HG02642 (cell line): ENCODE measurements around the gene HBQ1.
"Not testable (repeated sequence)": the region's sequence is repeated elsewhere in the genome, so short reads cannot be mapped to it uniquely, and the experiment has no call there.

Experiments
- ATAC-seq: cut with Tn5 transposase; IDR thresholded peaks from one replicate; pipeline ENCODE4 v1.9.1; 2021; ENCODE audit warnings: mild to moderate bottlenecking; ENCODE audit not compliant: unreplicated experiment, poor library complexity

The HBQ1 gene

DNA sequence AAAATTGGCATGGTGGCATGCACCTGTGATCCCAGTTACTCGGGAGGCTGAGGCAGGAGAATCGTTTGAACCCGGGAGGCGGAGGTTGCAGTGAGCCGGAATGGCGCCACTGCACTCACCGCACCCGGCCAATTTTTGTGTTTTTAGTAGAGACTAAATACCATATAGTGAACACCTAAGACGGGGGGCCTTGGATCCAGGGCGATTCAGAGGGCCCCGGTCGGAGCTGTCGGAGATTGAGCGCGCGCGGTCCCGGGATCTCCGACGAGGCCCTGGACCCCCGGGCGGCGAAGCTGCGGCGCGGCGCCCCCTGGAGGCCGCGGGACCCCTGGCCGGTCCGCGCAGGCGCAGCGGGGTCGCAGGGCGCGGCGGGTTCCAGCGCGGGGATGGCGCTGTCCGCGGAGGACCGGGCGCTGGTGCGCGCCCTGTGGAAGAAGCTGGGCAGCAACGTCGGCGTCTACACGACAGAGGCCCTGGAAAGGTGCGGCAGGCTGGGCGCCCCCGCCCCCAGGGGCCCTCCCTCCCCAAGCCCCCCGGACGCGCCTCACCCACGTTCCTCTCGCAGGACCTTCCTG lies at the start of gene HBQ1:
TSS of gene HBQ1 (plus strand) at position 359 of the 575 bp plus-strand sequence. CDS start at position 387, 28 bp downstream.
- no peak for ATAC-seq

- no peak for ATAC-seq
Measured at GRCh38 chr16:130533-131173, 49.6 kb upstream of the HBQ1 start.

DNA sequence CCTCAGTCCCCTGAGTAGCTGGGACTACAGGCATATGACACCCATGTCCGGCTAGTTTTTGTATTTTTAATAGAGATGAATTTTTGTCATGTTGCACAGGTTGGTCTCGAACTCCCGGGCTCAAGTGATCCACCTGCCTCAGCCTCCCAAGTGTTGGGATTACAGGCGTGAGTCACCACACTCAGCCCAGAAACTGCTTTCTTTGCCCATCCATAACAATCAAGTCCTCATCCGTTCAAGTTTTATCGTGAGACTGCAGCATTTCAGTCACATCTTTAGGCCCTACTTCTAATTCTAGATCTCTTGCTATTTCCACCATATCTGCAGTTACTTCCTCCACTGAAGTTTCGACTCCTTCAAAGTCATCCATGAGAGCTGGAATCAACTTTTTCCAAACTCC lies 48.1 kb upstream of the HBQ1 start:
- ATAC-seq = no peak

GRCh38 chr16:133716-134115 lies 46.5 kb upstream of the HBQ1 start:
- ATAC-seq = no peak

DNA sequence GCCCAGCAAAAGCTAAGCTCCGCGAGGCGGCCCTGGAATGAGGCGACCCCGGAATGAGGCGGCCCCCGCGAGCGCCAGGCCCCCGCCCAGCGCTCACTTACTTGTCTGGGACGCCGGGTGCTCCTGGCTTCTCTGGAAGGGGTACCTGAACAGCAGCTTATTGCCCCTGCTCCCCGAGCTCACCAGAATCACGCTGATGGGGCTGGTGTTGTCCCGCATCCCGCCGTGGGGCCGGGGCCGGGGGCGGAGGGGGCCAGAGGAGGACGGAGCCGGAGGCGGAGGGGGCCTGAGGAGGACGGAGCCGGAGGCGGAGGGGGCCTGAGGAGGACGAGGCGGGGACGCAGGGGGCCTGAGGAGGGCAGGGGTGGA lies 42.2 kb upstream of the HBQ1 start:
- ATAC-seq = no peak

DNA sequence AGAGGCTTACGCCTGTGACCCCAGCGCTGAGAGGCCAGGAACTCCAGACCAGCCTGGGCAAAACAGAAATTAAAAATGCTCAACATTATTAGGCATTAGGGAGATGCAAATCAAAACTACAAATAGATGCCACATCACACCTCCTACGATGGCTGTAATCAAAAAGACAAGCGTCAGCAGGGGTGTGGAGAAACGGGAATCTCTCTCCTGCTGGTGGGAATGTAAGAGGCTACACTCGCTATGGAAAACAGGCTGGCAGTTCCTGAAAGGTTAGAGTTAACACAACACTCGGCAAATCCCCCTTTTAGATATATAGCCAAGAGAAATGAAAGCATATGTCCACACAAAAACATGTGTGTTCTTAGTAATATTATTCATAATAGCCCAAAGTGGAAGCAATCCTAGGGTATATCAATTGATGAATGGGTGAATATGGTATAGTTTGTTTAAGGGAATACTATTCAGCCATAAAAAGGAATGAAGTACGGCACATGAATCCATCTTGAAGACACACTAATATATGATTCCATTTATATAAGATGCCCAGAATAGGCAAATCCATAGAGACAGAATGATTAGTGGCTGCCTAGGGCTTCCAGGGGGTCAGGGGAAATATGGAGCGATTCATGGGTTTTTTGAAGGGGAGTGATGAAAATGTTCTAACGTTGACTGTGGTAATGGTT lies 39.9 kb upstream of the HBQ1 start:
- ATAC-seq = no peak

DNA sequence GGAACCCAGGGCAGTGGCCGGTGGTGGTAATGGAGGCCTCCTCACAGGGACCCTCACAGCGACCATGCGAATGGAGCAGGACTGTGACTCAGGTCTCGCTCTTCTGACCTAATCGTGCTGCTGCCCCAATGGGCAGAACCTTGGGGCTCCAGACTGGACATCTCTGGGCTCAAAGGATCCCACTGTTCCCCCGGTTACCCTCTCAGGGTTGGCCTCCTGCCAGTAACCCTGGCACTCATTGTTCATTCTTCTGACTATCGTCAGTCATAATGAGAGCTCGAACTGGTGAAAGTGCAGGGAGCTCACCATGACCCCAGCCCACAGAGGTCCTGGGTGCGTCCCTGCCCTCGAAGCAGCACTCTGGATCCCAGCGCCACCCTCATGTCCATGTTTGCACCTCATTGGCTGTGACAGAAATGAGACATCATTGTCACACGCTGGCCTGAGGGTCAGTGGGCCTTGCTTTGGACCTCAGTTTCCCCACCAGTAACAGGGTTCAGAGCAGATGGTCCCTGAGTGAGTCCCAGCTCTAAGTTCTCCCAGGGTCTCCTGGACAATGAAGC lies 37.8 kb upstream of the HBQ1 start:
- no peak for ATAC-seq

- no peak for ATAC-seq
Measured at GRCh38 chr16:143047-143446, 37.2 kb upstream of the HBQ1 start.

- ATAC-seq = no peak
Measured at GRCh38 chr16:143456-143855, 36.8 kb upstream of the HBQ1 start.

GRCh38 chr16:144797-145252 lies 35.4 kb upstream of the HBQ1 start:
- no peak for ATAC-seq

GRCh38 chr16:146646-147045 lies 33.6 kb upstream of the HBQ1 start:
- no peak for ATAC-seq

DNA sequence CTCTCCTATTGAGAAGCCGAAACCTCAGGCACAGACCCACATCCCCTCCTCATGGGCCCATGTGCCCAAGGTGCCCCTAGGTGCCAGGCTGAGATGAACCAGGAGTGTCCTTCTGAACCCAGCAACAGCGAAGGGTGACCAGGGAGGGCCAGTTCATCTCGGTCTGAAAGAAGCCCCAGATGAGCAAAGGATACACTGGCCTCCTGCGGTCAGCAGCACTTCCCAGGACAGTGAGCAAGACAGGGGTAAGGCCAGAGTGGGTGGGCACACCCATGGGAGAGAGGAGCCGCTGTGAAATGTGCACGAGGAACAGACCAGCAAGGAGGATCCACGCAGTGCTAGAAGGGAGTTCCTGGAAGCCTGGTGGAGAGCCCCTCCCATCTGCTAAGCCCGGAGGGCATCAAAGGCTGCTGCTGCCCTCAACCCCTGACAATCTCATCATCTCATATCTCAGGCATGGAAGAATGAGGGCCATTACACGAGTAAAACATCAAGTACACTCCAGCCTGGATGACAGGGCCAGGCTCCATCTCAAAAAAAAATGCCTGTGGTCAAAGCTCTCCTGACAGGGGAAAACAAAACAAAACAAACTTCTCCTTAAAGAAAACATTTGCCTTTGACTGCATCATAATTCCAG lies 31.1 kb upstream of the HBQ1 start:
- no peak for ATAC-seq

- no peak for ATAC-seq
Measured at GRCh38 chr16:152141-153128, 27.8 kb upstream of the HBQ1 start, which contains the start of gene HBZ. Gene HBZ (plus strand): TSS chr16:152644. CDS start chr16:152910, 266 bp downstream.

DNA sequence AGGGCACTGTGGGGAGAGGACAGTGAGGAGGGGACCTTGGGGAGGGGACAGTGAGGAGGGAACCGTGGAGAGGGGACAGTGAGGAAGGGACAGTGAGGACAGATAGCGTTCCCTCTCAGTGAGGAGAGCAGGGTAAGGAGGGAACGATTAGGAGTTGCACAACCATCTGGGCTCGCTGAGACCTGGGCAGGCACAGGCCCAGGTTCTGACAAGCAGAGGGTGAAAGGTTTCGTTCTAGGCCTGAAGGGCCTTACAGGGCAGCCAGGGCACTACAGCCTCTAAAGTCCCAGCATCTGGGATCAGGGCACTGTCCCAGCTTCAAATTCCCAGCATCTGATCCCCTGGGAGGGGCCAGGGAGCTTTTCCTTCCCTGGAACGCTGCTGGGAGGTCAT lies 27.1 kb upstream of the HBQ1 start:
- ATAC-seq = not testable (repeated sequence)

- not testable (repeated sequence) for ATAC-seq
Measured at GRCh38 chr16:153550-154216, 26.6 kb upstream of the HBQ1 start.

DNA sequence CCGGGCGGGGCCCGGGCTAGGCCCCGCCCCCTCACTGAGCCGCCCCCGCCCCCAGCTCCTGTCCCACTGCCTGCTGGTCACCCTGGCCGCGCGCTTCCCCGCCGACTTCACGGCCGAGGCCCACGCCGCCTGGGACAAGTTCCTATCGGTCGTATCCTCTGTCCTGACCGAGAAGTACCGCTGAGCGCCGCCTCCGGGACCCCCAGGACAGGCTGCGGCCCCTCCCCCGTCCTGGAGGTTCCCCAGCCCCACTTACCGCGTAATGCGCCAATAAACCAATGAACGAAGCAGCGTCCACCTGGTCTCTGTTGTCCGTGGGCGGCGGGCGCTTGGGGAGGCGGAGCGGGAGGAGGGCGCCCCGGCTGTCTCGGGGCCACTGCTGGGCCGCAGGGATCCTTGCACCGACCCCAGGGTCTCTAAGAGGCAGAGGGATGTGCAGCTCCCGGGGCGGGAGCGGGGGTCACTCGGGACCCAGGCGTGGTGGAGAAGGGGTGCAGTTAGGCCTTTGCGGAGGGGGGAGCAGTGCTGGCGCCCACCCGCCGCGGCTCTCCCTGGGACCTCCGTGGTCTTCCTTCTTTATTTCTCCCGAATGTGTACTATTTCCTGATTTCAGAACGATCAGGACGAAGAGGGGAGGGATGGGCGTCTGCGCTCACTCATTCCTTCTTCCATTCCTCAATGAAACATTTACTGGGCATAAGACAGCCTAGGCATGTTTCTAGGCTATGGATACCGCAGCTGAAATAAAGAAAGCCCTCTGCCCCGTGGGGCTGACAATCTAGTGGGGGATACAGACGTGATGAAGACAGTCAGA lies 25.8 kb upstream of the HBQ1 start:
- ATAC-seq = no peak

- no peak for ATAC-seq
Measured at GRCh38 chr16:155031-155398, 25.2 kb upstream of the HBQ1 start.

- no peak for ATAC-seq
Measured at GRCh38 chr16:159136-159849, 21.0 kb upstream of the HBQ1 start.
